HG03097 (cell line): ENCODE measurements around the gene EVPL.

ENCODE experiments used
- ATAC-seq: cut with Tn5 transposase; IDR thresholded peaks from one replicate; pipeline ENCODE4 v1.9.1; 2021; ENCODE audit not compliant: unreplicated experiment, low FRiP score

EVPL gene

DNA sequence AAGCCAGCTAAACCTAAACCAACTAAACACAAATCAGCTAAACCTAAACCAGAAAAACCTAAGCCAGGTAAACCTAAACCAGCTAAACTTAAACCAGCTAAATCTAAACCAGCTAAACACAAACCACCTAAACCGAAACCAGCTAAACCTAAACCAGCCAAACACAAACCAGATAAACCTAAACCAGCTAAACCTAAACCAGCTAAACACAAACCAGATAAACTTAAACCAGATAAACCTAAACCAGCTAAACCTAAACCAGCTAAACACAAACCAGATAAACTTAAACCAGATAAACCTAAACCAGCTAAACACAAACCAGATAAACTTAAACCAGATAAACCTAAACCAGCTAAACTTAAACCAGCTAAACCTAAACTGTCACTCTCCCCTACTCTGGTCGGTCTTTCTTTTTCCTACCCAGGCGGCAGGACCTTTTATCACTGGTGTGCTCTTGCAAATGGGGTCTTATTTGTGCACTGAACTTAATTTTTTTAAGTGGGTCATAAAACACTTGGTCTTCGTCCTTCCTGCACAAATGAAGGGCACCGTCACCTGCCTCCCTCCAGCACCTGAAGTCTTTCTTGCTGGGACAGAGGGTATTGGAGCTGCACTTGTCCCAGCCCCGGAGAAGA lies 7.2 kb downstream of the EVPL start:
- ATAC-seq = no peak

DNA sequence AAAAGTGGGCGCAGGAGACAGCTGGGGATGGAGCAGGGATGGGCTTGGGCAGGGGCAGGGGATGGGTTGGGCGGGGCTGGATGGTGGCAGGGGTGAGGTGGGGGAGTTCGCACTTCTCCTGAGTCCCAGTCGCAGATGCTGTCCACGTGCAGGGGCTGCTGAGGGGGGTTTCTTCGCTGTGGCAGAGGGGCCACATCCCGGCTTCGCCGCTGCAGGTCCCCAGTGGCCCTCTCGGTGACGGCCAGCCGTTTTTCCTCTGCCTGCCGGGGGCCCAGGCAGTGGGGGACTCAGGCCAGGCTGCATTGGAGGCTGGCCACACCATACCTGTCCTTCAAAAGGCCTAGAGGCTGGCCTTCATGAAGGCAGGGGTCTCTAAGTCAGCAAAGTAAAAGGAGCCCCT lies 8.3 kb downstream of the EVPL start:
- ATAC-seq = no peak

DNA sequence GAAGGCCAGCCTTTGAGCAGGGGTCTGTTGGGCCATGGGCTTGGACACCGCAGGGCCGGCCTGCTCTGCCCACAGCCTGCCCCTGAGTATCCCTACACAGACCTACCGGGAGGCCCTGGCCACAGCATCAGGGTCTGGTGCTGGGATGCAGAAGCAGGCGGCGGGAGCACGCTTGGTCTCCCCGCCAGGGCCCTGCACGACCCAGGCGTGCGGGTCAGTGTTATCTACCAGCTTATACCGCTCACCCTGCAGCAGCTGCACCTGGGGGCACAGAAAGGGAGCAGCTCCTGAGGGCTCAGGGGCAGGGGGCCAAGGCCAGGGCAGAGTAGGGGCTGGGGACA lies 8.8 kb downstream of the EVPL start:
- no peak for ATAC-seq

DNA sequence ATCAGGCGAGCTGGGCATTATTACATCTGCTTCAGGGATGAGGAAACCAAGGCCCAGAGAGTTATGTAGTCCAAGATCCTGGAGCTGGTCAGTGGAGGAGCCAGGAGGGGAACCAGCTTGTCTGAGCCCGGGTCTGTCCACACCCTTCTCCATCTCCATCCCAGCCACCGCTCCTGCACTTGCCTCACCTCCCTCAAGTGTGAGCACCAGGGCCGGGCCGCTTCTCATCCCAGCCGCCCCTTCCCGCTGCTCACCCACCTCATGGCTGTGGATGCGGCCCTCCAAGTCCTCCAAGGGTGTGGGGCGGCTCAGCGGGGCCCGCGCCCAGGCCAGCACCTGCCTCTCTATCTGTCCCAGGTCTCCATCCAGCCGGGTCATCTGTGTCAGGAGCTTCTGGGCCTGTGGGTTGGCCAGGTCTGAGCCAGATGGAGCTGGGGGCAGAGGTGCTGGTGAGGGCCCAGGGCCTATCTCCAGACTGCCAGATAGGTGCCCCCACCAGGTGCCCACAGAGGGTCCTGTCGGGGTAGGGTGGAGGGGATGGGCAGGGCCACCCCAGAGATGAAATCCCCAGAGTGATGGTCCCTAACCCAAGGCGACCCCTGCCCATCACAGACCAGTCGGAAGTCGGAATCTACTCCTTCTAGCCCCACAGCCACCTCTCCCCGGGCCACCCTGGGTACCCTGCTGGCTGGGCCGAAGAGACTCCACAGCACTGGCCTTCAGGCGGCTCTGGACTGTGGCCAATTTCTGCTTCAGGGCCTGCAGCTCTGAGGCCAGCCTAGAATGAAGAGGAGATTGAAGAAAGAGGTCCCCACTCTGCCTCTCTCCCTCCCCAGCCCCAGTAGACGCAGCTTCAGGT lies 9.4 kb downstream of the EVPL start:
- no peak for ATAC-seq

- no peak for ATAC-seq
Observed at GRCh38 chr17:76014925-76015261, 12.2 kb downstream of the EVPL start.

DNA sequence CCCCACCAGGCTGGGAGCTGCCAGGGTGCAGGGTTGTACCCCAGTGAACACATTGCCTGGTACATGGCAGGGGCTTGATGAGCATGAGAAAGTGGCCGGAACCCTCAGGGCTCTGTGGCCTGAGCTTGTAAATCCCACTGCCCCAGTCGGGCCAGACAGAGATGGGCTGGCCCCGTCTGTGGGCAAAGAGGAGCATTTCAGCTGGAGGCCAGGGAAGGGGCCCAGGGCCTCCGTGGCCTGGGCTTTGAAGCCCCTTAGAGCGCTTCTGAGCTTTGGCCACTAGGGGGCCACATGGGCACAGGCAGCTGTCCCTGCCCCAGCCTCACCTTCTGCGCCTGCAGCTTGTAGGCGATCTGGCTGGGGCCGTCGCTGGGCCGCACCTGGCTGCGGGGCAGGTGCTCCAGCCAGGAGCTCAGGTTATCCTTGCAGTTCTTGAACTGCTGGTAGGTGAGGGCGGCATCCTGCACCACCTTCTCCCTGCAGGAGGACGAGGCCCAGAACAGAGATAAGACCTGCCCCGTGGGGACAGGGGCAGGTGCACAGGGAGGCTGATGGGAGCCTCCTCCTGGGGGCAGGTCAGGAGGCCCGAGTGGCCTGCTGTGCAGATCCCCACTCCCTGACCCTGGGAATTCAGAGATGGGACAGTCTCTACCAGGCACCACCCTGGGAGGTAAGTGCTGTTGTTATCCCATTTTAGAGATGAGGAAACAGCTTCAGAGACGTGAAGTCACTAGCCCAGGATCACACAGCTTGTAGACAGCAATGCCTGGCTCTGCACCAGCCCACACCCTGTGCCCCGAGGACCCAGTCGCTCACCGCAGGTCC lies 12.8 kb downstream of the EVPL start:
- ATAC-seq = no peak

- ATAC-seq = no peak
Observed at GRCh38 chr17:76013377-76013932, 13.7 kb downstream of the EVPL start.

GRCh38 chr17:76011951-76012350 lies 15.2 kb downstream of the EVPL start:
- no peak for ATAC-seq

GRCh38 chr17:76009969-76010661 lies 17.0 kb downstream of the EVPL start:
- no peak for ATAC-seq

- ATAC-seq = no peak
Observed at GRCh38 chr17:76009447-76009846, 17.7 kb downstream of the EVPL start.

DNA sequence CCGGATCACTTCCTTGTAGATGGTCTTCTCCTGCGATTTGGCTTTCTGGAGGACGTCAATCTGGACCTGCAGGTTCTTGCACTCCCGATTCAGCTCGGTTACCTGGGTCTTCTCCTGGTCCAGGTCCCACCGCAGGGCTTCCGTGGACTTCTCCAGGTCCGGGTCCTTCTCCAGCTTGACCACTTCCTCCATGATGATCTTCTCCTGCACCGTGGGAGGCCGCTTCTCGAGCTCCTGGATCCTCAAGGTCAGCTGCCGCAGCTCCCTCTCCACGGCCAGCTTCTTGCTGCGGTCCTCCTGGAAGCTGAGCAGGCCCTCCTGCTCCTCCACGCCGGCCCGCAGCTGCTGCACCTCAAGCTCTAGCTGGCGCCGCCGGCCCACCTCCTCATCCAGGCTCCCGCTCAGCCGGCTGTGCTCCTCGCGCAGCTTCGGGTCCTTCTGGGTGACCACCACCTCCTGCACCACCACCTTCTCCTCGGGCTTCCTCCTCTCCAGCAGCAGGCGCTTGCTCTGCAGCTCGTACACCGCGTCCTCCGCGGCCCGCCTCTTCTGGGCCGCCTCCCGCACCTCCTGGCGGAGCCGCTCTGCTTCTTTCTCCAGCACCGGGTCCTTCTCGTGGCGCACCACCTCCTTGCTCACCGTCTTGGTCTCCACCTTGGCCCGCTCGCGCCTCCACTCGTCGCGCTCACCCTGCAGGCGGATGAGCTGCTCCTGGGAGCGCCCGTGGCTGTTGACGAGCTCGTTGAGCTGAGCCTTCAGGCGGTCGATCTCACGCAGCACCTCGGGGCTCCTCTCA lies 18.3 kb downstream of the EVPL start:
- no peak for ATAC-seq

GRCh38 chr17:76008208-76008607 lies 18.9 kb downstream of the EVPL start:
- no peak for ATAC-seq

- no peak for ATAC-seq
Observed at GRCh38 chr17:76007850-76008165, 19.3 kb downstream of the EVPL start.

GRCh38 chr17:76007131-76007849 lies 19.8 kb downstream of the EVPL start:
- ATAC-seq = no peak

- ATAC-seq = no peak
Observed at GRCh38 chr17:76005263-76006149, 21.6 kb downstream of the EVPL start.

DNA sequence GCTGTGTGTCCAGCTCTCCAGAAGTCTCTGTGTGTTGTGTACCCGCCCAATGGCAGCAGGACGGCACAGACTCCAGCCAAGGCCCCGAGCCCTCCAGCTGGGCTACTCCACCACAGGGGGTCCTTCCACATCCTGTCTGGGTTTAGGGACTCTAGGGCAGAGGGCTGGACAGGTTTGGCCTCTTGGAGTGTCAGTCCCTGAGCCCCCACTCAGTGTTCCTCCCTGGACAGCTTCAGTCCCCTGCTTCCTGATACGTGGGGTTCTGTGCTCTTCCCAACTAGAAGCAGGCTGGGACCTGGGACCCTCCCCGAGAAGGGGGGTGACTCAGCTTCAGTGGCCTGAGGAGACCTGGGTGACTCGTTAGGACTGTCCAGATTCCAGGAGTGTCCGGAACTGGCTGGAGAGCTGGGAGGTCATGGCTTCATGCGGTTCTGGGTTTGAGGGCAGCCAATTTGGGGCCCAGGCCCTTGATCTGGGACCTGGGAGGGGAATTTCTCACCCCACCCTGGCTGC lies 22.3 kb downstream of the EVPL start:
- no peak for ATAC-seq

GRCh38 chr17:76003915-76004314 lies 23.2 kb downstream of the EVPL start:
- ATAC-seq = no peak

- ATAC-seq = no peak
Observed at GRCh38 chr17:76002100-76002499, 25.0 kb downstream of the EVPL start.
